Activated naive CD4-positive, alpha-beta T cell (primary cell): ENCODE results near the gene SERPINA6.
"Not testable (repeated sequence)": the region's sequence is repeated elsewhere in the genome, so short reads cannot be mapped to it uniquely, and the experiment has no call there.

Experiments used
- DNase-seq, 4 experiments: peaks; one replicate each; lab custom pipeline; 2025; lab: John Stamatoyannopoulos, UW

The SERPINA6 gene

GRCh38 chr14:94291906-94292525 lies 31.1 kb downstream of the SERPINA6 start:
- DNase-seq = no peak

GRCh38 chr14:94291159-94291905 lies 31.8 kb downstream of the SERPINA6 start:
- DNase-seq = no peak

GRCh38 chr14:94290197-94290596 lies 32.9 kb downstream of the SERPINA6 start:
- DNase-seq = no peak

DNA sequence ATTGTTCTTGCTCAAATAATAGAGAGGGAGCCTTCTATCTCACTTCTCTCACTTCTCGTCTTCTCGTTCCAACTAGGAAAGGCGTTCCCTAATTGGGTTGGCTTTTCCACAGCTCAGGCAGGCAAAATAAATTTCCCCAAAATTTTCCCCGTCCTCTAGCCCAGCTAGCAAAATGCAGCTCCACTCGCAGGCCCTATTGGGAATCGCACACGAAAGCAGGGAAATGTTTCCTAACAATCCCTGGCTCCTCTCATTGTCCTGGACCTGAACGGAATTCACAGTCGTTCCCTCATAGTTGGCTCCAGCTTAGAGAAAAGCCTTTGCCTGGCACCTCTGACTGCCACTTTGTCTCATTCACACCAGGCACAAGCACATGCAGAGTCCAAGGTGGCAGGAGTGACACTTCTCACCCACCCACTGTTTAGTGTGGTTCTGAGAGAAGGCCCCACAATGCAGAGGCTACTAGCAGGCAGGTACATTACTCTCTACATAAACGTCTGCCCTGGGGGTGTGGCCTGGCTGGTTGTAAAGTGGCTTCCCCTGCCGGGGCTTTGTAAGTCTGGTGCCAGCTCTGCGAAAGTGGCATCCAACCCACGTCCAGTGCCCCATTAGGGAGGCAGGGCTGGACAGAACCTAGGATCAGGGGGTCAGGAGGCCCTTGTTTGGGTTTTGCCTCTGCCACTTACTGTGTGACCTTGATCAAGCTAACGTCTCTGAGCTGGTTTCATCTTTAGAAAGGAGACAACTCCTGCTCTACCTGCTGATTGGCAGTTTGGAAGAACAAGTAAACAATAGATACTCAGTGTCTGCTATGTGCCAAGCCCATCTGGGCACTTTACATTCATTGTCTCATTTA lies 34.3 kb downstream of the SERPINA6 start:
- no peak for DNase-seq

DNA sequence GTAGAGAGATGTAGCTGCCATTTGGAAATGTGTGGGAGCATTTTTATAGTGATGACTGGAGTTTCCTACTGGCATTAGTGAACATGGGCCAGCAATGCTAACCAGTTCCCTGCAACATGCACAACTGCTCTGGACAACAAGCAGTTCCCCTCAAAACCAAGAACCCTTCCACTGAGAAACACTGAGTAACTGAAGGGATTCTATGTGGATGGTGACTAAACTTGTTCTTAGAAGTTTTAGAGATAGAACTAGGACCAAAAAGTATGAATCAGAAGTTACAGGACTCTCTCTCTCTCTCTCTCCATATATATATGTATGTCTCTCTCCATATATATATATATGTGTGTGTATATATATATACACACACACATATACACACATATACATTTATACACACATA lies 38.0 kb downstream of the SERPINA6 start:
- no peak for DNase-seq

GRCh38 chr14:94284221-94284620 lies 38.9 kb downstream of the SERPINA6 start:
- no peak for DNase-seq

GRCh38 chr14:94282991-94283723 lies 40.0 kb downstream of the SERPINA6 start:
- no peak for DNase-seq

DNA sequence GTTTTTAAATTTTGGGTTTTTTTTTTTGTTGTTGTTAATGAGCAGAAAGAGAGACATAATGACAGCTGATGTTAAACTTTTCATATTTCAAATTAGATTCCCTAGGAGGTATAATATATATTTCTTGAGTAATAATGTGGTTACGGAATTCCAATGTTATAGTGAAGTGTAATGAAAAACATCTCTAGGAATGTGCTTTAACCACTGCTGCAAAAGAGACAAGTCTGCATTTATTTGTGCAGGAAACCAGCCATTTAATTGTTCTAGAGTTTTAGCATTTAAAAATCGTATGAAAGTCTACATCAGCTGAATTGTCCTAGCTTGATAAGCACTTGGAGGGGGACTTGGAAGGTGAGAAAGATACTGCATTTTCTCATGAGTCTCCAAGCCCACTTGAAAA lies 44.4 kb downstream of the SERPINA6 start:
- DNase-seq = no peak

GRCh38 chr14:94276898-94277561 lies 46.1 kb downstream of the SERPINA6 start:
- DNase-seq = not testable (repeated sequence)

DNA sequence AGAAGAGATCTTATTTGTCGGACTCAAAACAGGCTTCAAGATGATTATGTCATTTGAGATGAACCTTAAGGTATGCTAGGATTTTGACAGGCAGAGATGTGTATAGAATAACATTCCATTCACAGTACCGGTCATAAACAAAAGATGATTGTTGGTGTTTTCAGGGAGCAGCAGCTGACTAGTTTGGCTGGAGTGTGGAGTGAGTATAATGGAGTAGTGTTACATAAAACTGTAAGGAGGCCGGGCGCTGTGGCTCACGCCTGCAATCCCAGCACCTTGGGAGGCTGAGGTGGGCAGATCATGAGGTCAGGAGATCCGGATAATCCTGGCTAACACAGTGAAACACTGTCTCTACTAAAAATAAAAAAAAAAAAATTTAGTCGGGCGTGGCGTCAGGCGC lies 54.0 kb downstream of the SERPINA6 start:
- no peak for DNase-seq

GRCh38 chr14:94268582-94268981 lies 54.6 kb downstream of the SERPINA6 start:
- DNase-seq = not testable (repeated sequence)

DNA sequence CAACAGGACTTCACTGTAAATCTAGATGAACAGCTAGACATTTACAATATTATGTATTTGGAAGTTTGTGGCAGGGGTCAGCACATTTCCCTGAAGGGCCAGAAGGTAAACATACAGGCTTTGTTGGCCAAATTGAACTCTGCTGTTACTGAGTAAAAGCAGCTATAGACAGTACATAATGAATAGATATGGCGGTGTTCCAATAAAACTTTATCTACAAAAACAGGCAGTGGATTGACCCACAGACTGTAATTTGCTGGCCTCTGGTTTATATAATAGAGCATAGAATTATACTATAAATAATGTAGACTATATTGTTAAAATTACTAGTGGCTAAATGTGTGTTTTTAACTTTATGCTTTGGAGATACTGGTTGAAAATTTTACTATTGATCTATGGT lies 55.8 kb downstream of the SERPINA6 start:
- DNase-seq = no peak

- DNase-seq = not testable (repeated sequence)
These were observed 58.9 kb downstream of the SERPINA6 start for GRCh38 chr14:94264195-94264594.
